ENCODE results near the gene SCNN1A. TPM values are rescaled to one million over a fixed set of nuclear protein-coding genes. Genes with fewer than 3 reads are reported as not detected.

SCNN1A gene
- total RNA-seq, 2 experiments from 2014 or later, result 0.35 to 1.0 TPM

GRCh38 chr12:6352193-6353173 lies 22.9 kb downstream of the SCNN1A start:
- ChIA-PET POLR2A (interaction anchor here (1.0 kb wide), 2 partner anchors 10 to 11 kb away, joined by 4 read pairs; partner anchors contain the start of gene TNFRSF1A), CTCF (ENCODE audit: unreplicated experiment) (interaction anchor here (1.0 kb wide), 1 partner anchor 9 kb away, joined by 3 read pairs; no protein-coding TSS in a partner anchor)
- Histone ChIP-seq H3K9me3 (ENCODE audit: low read length) (no peaks in the 10 kb centered on the region), H3K4me3 (ENCODE audit: low read depth, low read length, poor library complexity, severe bottlenecking) (no peak overlapping the region), H4K20me1 (ENCODE audit: insufficient read depth, low read length) (no peaks in the 10 kb centered on the region), H3K79me2 (ENCODE audit: insufficient read depth, low read depth, low read length) (no peaks in the 10 kb centered on the region), H3K36me3 (ENCODE audit: insufficient read depth, low read length) (no peaks in the 10 kb centered on the region), H3K27ac (ENCODE audit: low read depth, low read length, poor library complexity, severe bottlenecking) (peak overlapping the region; percentile 26), H2AFZ (ENCODE audit: low read length) (peak overlapping the region; percentile 28; the same call in 1 of the 2 replicates), H3K4me2 (ENCODE audit: low read length) (peak overlapping the region; percentile 47), H3K4me1 (ENCODE audit: insufficient read depth, low read length, poor library complexity, severe bottlenecking) (peaks cover 48% of the 10 kb centered on the region), H3K9me2 (ENCODE audit: insufficient read depth, low read length) (no peaks in the 10 kb centered on the region)
- intact Hi-C loops (cut with micrococcal nuclease; ENCODE audit: unreplicated experiment), result no loop called here
- TF ChIP-seq EZH2phosphoT487 (IDR thresholded peaks at IDR 0.05; ENCODE audit: borderline replicate concordance, low read depth, low read length), result no peak
- TF ChIP-seq CTCF (conservative IDR thresholded peaks at IDR 0.05; ENCODE audit: low read length), result no peak
- no TSS peak for BruUV-seq (replicated peaks)
- peak; percentile 35 for DNase-seq (ENCODE audit: low spot score)

- Histone ChIP-seq H3K9me2 (ENCODE audit: insufficient read depth, low read length) (no peaks in the 10 kb centered on the region), H3K27ac (ENCODE audit: low read depth, low read length, poor library complexity, severe bottlenecking) (no peak overlapping the region), H3K9me3 (ENCODE audit: low read length) (no peaks in the 10 kb centered on the region), H3K79me2 (ENCODE audit: insufficient read depth, low read depth, low read length) (no peaks in the 10 kb centered on the region), H3K36me3 (ENCODE audit: insufficient read depth, low read length) (no peaks in the 10 kb centered on the region), H4K20me1 (ENCODE audit: insufficient read depth, low read length) (no peaks in the 10 kb centered on the region), H3K4me3 (ENCODE audit: low read depth, low read length, poor library complexity, severe bottlenecking) (no peak overlapping the region), H3K4me2 (ENCODE audit: low read length) (no peak overlapping the region), H2AFZ (ENCODE audit: low read length) (no peak overlapping the region), H3K4me1 (ENCODE audit: insufficient read depth, low read length, poor library complexity, severe bottlenecking) (peaks cover 51% of the 10 kb centered on the region)
- TF ChIP-seq EZH2phosphoT487 (IDR thresholded peaks at IDR 0.05; ENCODE audit: borderline replicate concordance, low read depth, low read length) (no peak), CTCF (conservative IDR thresholded peaks at IDR 0.05; ENCODE audit: low read length) (no peak)
- ChIA-PET CTCF (ENCODE audit: unreplicated experiment) (interaction anchor here (1.0 kb wide), 1 partner anchor 8 kb away, joined by 3 read pairs; no protein-coding TSS in a partner anchor), POLR2A (interaction anchor here (1.0 to 1.3 kb wide), 3 partner anchors 9 to 16 kb away, joined by 3 to 4 read pairs (median 4); partner anchors contain the start of gene TNFRSF1A)
- intact Hi-C loops (cut with micrococcal nuclease; ENCODE audit: unreplicated experiment), result no loop called here
- no TSS peak for BruUV-seq (replicated peaks)
- no peak for DNase-seq (ENCODE audit: low spot score)
Observed at GRCh38 chr12:6351622-6352021, 23.7 kb downstream of the SCNN1A start.
